HCEC 1CT (cell line): ENCODE results near the gene PVALB.

Experiments used
- DNase-seq: peaks from one replicate; pipeline ENCODE4 v3.0.0-alpha.2; 2017

PVALB gene

GRCh38 chr22:36846271-36846670, 29.4 kb upstream of the PVALB start:
- no peak for DNase-seq

GRCh38 chr22:36840106-36840505, 23.3 kb upstream of the PVALB start:
- DNase-seq: no peak

GRCh38 chr22:36839356-36840073, 22.7 kb upstream of the PVALB start:
- peak; percentile 66 for DNase-seq

- no peak for DNase-seq
Measured at GRCh38 chr22:36838119-36839030, 21.5 kb upstream of the PVALB start.

- DNase-seq: no peak
Measured at GRCh38 chr22:36835903-36836302, 19.1 kb upstream of the PVALB start.

GRCh38 chr22:36833073-36833472, 16.2 kb upstream of the PVALB start:
- no peak for DNase-seq

- DNase-seq: no peak
Measured at GRCh38 chr22:36831717-36832116, 14.9 kb upstream of the PVALB start.

GRCh38 chr22:36831206-36831605, 14.4 kb upstream of the PVALB start:
- DNase-seq: no peak

GRCh38 chr22:36830601-36831000, 13.8 kb upstream of the PVALB start:
- DNase-seq: no peak

- DNase-seq: no peak
Measured at GRCh38 chr22:36829370-36830002, 12.7 kb upstream of the PVALB start.

GRCh38 chr22:36828815-36829214, 12.0 kb upstream of the PVALB start:
- DNase-seq: no peak

- DNase-seq: no peak
Measured at GRCh38 chr22:36826262-36826661, 9.4 kb upstream of the PVALB start.

GRCh38 chr22:36824655-36825054, 7.8 kb upstream of the PVALB start:
- no peak for DNase-seq

- DNase-seq: no peak
Measured at GRCh38 chr22:36823186-36823839, 6.5 kb upstream of the PVALB start.

GRCh38 chr22:36822581-36822980, 5.7 kb upstream of the PVALB start:
- DNase-seq: no peak

GRCh38 chr22:36819112-36819511, 2.3 kb upstream of the PVALB start:
- no peak for DNase-seq

GRCh38 chr22:36818010-36818642, 1.3 kb upstream of the PVALB start:
- no peak for DNase-seq

GRCh38 chr22:36817525-36817848, 652 bp upstream of the PVALB start:
- no peak for DNase-seq

- DNase-seq: no peak
Measured at GRCh38 chr22:36816339-36816635, 548 bp downstream of the PVALB start.

GRCh38 chr22:36815558-36816338, 1.1 kb downstream of the PVALB start:
- DNase-seq: no peak

- no peak for DNase-seq
Measured at GRCh38 chr22:36814801-36815200, 2.0 kb downstream of the PVALB start.

- DNase-seq: no peak
Measured at GRCh38 chr22:36811094-36811800, 5.6 kb downstream of the PVALB start.
